ENCODE results near the gene TRAF3. TPM values are rescaled to one million over a fixed set of nuclear protein-coding genes. Genes with fewer than 3 reads are reported as not detected.

Gene TRAF3
- total RNA-seq, 2 donors from 2014 or later: 20.8 to 26.0 TPM

- TF ChIP-seq, protein P1, sequence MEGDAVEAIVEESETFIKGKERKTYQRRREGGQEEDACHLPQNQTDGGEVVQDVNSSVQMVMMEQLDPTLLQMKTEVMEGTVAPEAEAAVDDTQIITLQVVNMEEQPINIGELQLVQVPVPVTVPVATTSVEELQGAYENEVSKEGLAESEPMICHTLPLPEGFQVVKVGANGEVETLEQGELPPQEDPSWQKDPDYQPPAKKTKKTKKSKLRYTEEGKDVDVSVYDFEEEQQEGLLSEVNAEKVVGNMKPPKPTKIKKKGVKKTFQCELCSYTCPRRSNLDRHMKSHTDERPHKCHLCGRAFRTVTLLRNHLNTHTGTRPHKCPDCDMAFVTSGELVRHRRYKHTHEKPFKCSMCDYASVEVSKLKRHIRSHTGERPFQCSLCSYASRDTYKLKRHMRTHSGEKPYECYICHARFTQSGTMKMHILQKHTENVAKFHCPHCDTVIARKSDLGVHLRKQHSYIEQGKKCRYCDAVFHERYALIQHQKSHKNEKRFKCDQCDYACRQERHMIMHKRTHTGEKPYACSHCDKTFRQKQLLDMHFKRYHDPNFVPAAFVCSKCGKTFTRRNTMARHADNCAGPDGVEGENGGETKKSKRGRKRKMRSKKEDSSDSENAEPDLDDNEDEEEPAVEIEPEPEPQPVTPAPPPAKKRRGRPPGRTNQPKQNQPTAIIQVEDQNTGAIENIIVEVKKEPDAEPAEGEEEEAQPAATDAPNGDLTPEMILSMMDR (IDR thresholded peaks at IDR 0.05): no peak
- DNase-seq: no peak
- H3K36me3 ChIP-seq: peaks cover 4% of the 10 kb centered on the region
These were observed 181.2 kb downstream of the TRAF3 start for GRCh38 chr14:102958461-102958860.

More at GRCh38 chr14:102958461-102958860, 181.2 kb downstream of the TRAF3 start:
- Histone ChIP-seq H3K27me3 (no peaks in the 10 kb centered on the region), H3K4me3 (no peak overlapping the region), H3K27ac (no peak overlapping the region), H3K9me3 (no peaks in the 10 kb centered on the region), H3K9ac (ENCODE audit: low read depth in 2 of 2, low read length in 2 of 2) (no peak overlapping the region), H3K4me1 (no peaks in the 10 kb centered on the region)
- intact Hi-C loops (cut with DNase I): no loop called here

Other genes starting within 250 kb of the TRAF3 start
- 10 to 100 TPM; 30.0 to 43.2 TPM for gene RCOR1, start 184.8 kb upstream of the TRAF3 start, total RNA-seq
- 100 to 1,000 TPM; 186 to 239 TPM for gene AMN, start 145.2 kb downstream of the TRAF3 start, total RNA-seq